Mononuclear cell (primary cell): ENCODE measurements around the gene CAMK1D. TPM values are rescaled to one million over a fixed set of nuclear protein-coding genes. Genes with fewer than 3 reads are reported as not detected.

Source experiments
- H3K27me3 ChIP-seq: 2 replicates; pipeline ENCODE4 v1.6.0; 2011; ENCODE audit warnings: low read length, control low read depth; ENCODE audit not compliant: insufficient read depth
- H3K4me1 ChIP-seq: 2 replicates; pipeline ENCODE4 v1.5.1; 2011; ENCODE audit warnings: mild to moderate bottlenecking, low read length, control low read depth; ENCODE audit not compliant: insufficient read depth
- H3K4me3 ChIP-seq: 2 replicates; pipeline ENCODE4 v1.5.1; 2011; ENCODE audit warnings: mild to moderate bottlenecking, low read length, moderate library complexity
- H3K9me3 ChIP-seq: 2 replicates; pipeline ENCODE4 v1.5.1; 2011; ENCODE audit warnings: low read depth, mild to moderate bottlenecking, control low read depth, low read length
- total RNA-seq: library from RNA; depleted of rRNA; stranded (reverse); fragments of >200 nt; gene quantifications from one replicate; pipeline ENCODE4 v1.2.3, GENCODE V29; 2012

CAMK1D gene
- total RNA-seq, 1 donor = 11.0 TPM

GRCh38 chr10:12638103-12638502 lies 288.8 kb downstream of the CAMK1D start:
- Histone ChIP-seq H3K4me3 (no peak overlapping the region), H3K27me3 (no peaks in the 10 kb centered on the region), H3K9me3 (no peaks in the 10 kb centered on the region), H3K4me1 (no peaks in the 10 kb centered on the region)

- no peaks in the 10 kb centered on the region for H3K9me3 ChIP-seq
- no peaks in the 10 kb centered on the region for H3K27me3 ChIP-seq
- no peaks in the 10 kb centered on the region for H3K4me1 ChIP-seq
- no peak overlapping the region for H3K4me3 ChIP-seq
Measured at GRCh38 chr10:12638781-12639180, 289.4 kb downstream of the CAMK1D start.

- no peak overlapping the region for H3K4me3 ChIP-seq
- no peaks in the 10 kb centered on the region for H3K9me3 ChIP-seq
- no peaks in the 10 kb centered on the region for H3K27me3 ChIP-seq
- no peaks in the 10 kb centered on the region for H3K4me1 ChIP-seq
Measured at GRCh38 chr10:12639996-12640944, 290.9 kb downstream of the CAMK1D start.

GRCh38 chr10:12642036-12642435 lies 292.7 kb downstream of the CAMK1D start:
- H3K4me1 ChIP-seq = no peaks in the 10 kb centered on the region
- no peak overlapping the region for H3K4me3 ChIP-seq
- no peaks in the 10 kb centered on the region for H3K9me3 ChIP-seq
- H3K27me3 ChIP-seq = no peaks in the 10 kb centered on the region

GRCh38 chr10:12643279-12643678 lies 293.9 kb downstream of the CAMK1D start:
- Histone ChIP-seq H3K4me1 (no peaks in the 10 kb centered on the region), H3K4me3 (no peak overlapping the region), H3K9me3 (no peaks in the 10 kb centered on the region), H3K27me3 (no peaks in the 10 kb centered on the region)

GRCh38 chr10:12644380-12645144 lies 295.2 kb downstream of the CAMK1D start:
- no peaks in the 10 kb centered on the region for H3K27me3 ChIP-seq
- no peaks in the 10 kb centered on the region for H3K9me3 ChIP-seq
- H3K4me3 ChIP-seq = no peak overlapping the region
- no peaks in the 10 kb centered on the region for H3K4me1 ChIP-seq

GRCh38 chr10:12645449-12645848 lies 296.1 kb downstream of the CAMK1D start:
- Histone ChIP-seq H3K4me3 (no peak overlapping the region), H3K4me1 (no peaks in the 10 kb centered on the region), H3K9me3 (no peaks in the 10 kb centered on the region), H3K27me3 (no peaks in the 10 kb centered on the region)

GRCh38 chr10:12649012-12649584 lies 299.8 kb downstream of the CAMK1D start:
- Histone ChIP-seq H3K9me3 (no peaks in the 10 kb centered on the region), H3K4me1 (no peaks in the 10 kb centered on the region), H3K27me3 (no peaks in the 10 kb centered on the region), H3K4me3 (no peak overlapping the region)

GRCh38 chr10:12650122-12650521 lies 300.8 kb downstream of the CAMK1D start:
- Histone ChIP-seq H3K27me3 (no peaks in the 10 kb centered on the region), H3K9me3 (no peaks in the 10 kb centered on the region), H3K4me3 (no peak overlapping the region), H3K4me1 (no peaks in the 10 kb centered on the region)

GRCh38 chr10:12650538-12651298 lies 301.4 kb downstream of the CAMK1D start:
- Histone ChIP-seq H3K4me1 (no peaks in the 10 kb centered on the region), H3K4me3 (no peak overlapping the region), H3K27me3 (no peaks in the 10 kb centered on the region), H3K9me3 (no peaks in the 10 kb centered on the region)

GRCh38 chr10:12655940-12656339 lies 306.6 kb downstream of the CAMK1D start:
- Histone ChIP-seq H3K9me3 (no peaks in the 10 kb centered on the region), H3K4me3 (no peak overlapping the region), H3K4me1 (no peaks in the 10 kb centered on the region), H3K27me3 (no peaks in the 10 kb centered on the region)

GRCh38 chr10:12656518-12657142 lies 307.3 kb downstream of the CAMK1D start:
- H3K9me3 ChIP-seq = no peaks in the 10 kb centered on the region
- no peaks in the 10 kb centered on the region for H3K4me1 ChIP-seq
- H3K27me3 ChIP-seq = no peaks in the 10 kb centered on the region

GRCh38 chr10:12657489-12657888 lies 308.1 kb downstream of the CAMK1D start:
- no peaks in the 10 kb centered on the region for H3K9me3 ChIP-seq
- H3K27me3 ChIP-seq = no peaks in the 10 kb centered on the region
- H3K4me1 ChIP-seq = no peaks in the 10 kb centered on the region
- no peak overlapping the region for H3K4me3 ChIP-seq

More at GRCh38 chr10:12656518-12657142, 307.3 kb downstream of the CAMK1D start:
- H3K4me3 ChIP-seq = no peak overlapping the region

- H3K4me3 ChIP-seq = no peak overlapping the region
- no peaks in the 10 kb centered on the region for H3K4me1 ChIP-seq
Measured at GRCh38 chr10:12658526-12658925, 309.2 kb downstream of the CAMK1D start.

More at GRCh38 chr10:12658526-12658925, 309.2 kb downstream of the CAMK1D start:
- Histone ChIP-seq H3K9me3 (no peaks in the 10 kb centered on the region), H3K27me3 (no peaks in the 10 kb centered on the region)
